Adrenal gland (tissue), 5 donors: ENCODE measurements around the gene UNC13B.

Experiments
- CTCF ChIP-seq, 6 experiments: fragments of 450-650 bp in 4 of 6; fragments of 200-600 bp in 2 of 6; sonication (generic) in 1 of 6; IDR thresholded peaks; 1 replicate in 5 of 6; 2 replicates in 1 of 6; pipeline versions ENCODE4 v1.5.1 to v1.8.0; 2016 to 2021; ENCODE audit warnings: antibody characterized with exemption in 6 of 6, mild to moderate bottlenecking in 2 of 6, moderate library complexity in 1 of 6
- POLR2A ChIP-seq, 2 donors: fragments of 450-650 bp; IDR thresholded peaks; one replicate each; pipeline ENCODE4 v1.6.1; 2017; ENCODE audit warnings: antibody characterized with exemption in 2 of 2, mild to moderate bottlenecking in 2 of 2, moderate library complexity in 1 of 2
- donor health status: DM: no; HTN: no; CAD: no.

GRCh38 chr9:35156781-35157180 lies 5.0 kb upstream of the UNC13B start:
- no peak for TF ChIP-seq CTCF (IDR thresholded peaks at IDR 0.05)
- no peak for TF ChIP-seq POLR2A (IDR thresholded peaks at IDR 0.05)
